Measurements from ENCODE around the gene GOLGA6A.

Gene GOLGA6A

GRCh38 chr15:74045636-74046274 lies 36.6 kb downstream of the GOLGA6A start:
- H3K27ac ChIP-seq = no peak overlapping the region
- TF ChIP-seq ZFX (IDR thresholded peaks at IDR 0.05) (no peak), CTCF (conservative IDR thresholded peaks at IDR 0.05) (no peak)

GRCh38 chr15:74045184-74045583 lies 37.2 kb downstream of the GOLGA6A start:
- no peak overlapping the region for H3K27ac ChIP-seq
- TF ChIP-seq ZFX (IDR thresholded peaks at IDR 0.05) = no peak
- no peak for TF ChIP-seq CTCF (conservative IDR thresholded peaks at IDR 0.05)

GRCh38 chr15:74044267-74045110 lies 37.9 kb downstream of the GOLGA6A start:
- TF ChIP-seq ZFX (IDR thresholded peaks at IDR 0.05) = no peak
- TF ChIP-seq CTCF (conservative IDR thresholded peaks at IDR 0.05) = no peak

GRCh38 chr15:74043425-74044266 lies 38.7 kb downstream of the GOLGA6A start:
- TF ChIP-seq ZFX (IDR thresholded peaks at IDR 0.05) = no peak
- no peak for TF ChIP-seq CTCF (conservative IDR thresholded peaks at IDR 0.05)

More at GRCh38 chr15:74044267-74045110, 37.9 kb downstream of the GOLGA6A start:
- H3K27ac ChIP-seq = no peak overlapping the region

GRCh38 chr15:74042603-74043424 lies 39.5 kb downstream of the GOLGA6A start:
- TF ChIP-seq CTCF (conservative IDR thresholded peaks at IDR 0.05) (no peak), ZFX (IDR thresholded peaks at IDR 0.05) (no peak)
- H3K27ac ChIP-seq = no peak overlapping the region

More at GRCh38 chr15:74043425-74044266, 38.7 kb downstream of the GOLGA6A start:
- no peak overlapping the region for H3K27ac ChIP-seq

- TF ChIP-seq CTCF (conservative IDR thresholded peaks at IDR 0.05) (no peak), ZFX (IDR thresholded peaks at IDR 0.05) (no peak)
- no peak overlapping the region for H3K27ac ChIP-seq
Observed at GRCh38 chr15:74041777-74042435, 40.4 kb downstream of the GOLGA6A start.

All from C4-2B (cell line).